K562 (cell line): ENCODE measurements around the gene PRTN3. TPM values are rescaled to one million over a fixed set of nuclear protein-coding genes. Genes with fewer than 3 reads are reported as not detected.
A peak's percentile ranks its signal among the peaks of the same experiment; 100 is the strongest.

Experiments used
- CREB3L1 ChIP-seq: fragments of 450-650 bp; IDR thresholded peaks from 2 replicates; pipeline ENCODE4 v1.6.1; 2014; ENCODE audit warnings: low read depth, mild to moderate bottlenecking, moderate library complexity, borderline replicate concordance
- CUX1 ChIP-seq: fragments of 200-800 bp; sonication (Bioruptor generic); IDR thresholded peaks from 2 replicates; pipeline ENCODE4 v1.6.1; 2016; ENCODE audit warnings: missing genetic modification characterization, missing compliant biosample characterization
- FOXP4 ChIP-seq: sonication (generic); formaldehyde crosslinking; IDR thresholded peaks from 2 replicates; pipeline ENCODE4 v1.8.0; 2022; ENCODE audit warnings: mild to moderate bottlenecking, missing genetic modification reagents, borderline replicate concordance
- HINFP ChIP-seq: fragments of 450-650 bp; conservative IDR thresholded peaks from 2 replicates; pipeline ENCODE4 v1.6.1; 2016; ENCODE audit warnings: missing genetic modification characterization, low read depth, mild to moderate bottlenecking, control low read depth, missing compliant biosample characterization
- HMGXB4 ChIP-seq: sonication (generic); formaldehyde crosslinking; IDR thresholded peaks from 2 replicates; pipeline ENCODE4 v1.8.1; 2023; ENCODE audit warnings: mild to moderate bottlenecking, missing genetic modification reagents
- KLF6 ChIP-seq: fragments of 250-450 bp; sonication (Bioruptor Pico); IDR thresholded peaks from 2 replicates; pipeline ENCODE4 v1.4.0; 2020; ENCODE audit warnings: mild to moderate bottlenecking, moderate library complexity, borderline replicate concordance
- NR2C2 ChIP-seq, 2 experiments: fragments of 200-800 bp in 1 of 2; sonication (Bioruptor generic) in 1 of 2; sonication (generic) in 1 of 2; formaldehyde crosslinking in 1 of 2; IDR thresholded peaks; 2 replicates each; pipeline versions ENCODE4 v1.6.1 to v1.8.0; 2016 to 2022; ENCODE audit warnings: mild to moderate bottlenecking in 1 of 2, missing compliant biosample characterization in 1 of 2, missing genetic modification characterization in 1 of 2, missing genetic modification reagents in 1 of 2
- NRF1 ChIP-seq, 2 experiments: fragments of 450-650 bp; IDR thresholded peaks in 1 of 2; conservative IDR thresholded peaks in 1 of 2; 2 replicates each; pipeline ENCODE4 v1.6.1; 2014; ENCODE audit warnings: mild to moderate bottlenecking in 2 of 2
- PPARD ChIP-seq: fragments of 250-450 bp; sonication (Bioruptor Pico); IDR thresholded peaks from 2 replicates; pipeline ENCODE4 v1.8.0; 2022; ENCODE audit warnings: inconsistent platforms, mild to moderate bottlenecking, moderate library complexity
- ZNF175 ChIP-seq: fragments of 200-800 bp; sonication (Bioruptor generic); IDR thresholded peaks from 2 replicates; pipeline ENCODE4 v1.6.1; 2016; ENCODE audit warnings: low read depth, mild to moderate bottlenecking, missing genetic modification characterization, missing compliant biosample characterization
- ZNF24 ChIP-seq: fragments of 450-650 bp; IDR thresholded peaks from 2 replicates; pipeline ENCODE4 v1.6.1; 2016
- ZNF766 ChIP-seq: fragments of 200-800 bp; sonication (Bioruptor generic); conservative IDR thresholded peaks from 2 replicates; pipeline ENCODE4 v1.6.1; 2016; ENCODE audit warnings: missing genetic modification characterization, missing compliant biosample characterization
- polyA plus RNA-seq, 8 experiments: library from polyadenylated mRNA; depleted of rRNA in 4 of 8; stranded (reverse) in 5 of 8; unstranded in 3 of 8; fragments of >200 nt; fragmentation: Nextera tagmentation in 2 of 8; fragmentation: Illumina TruSeq in 1 of 8; extraction: Ambion mirVana in 2 of 8; extraction: Trizol in 1 of 8; gene quantifications; 2 replicates each; pipeline versions ENCODE4 v1.2.1 to v1.2.3, GENCODE V29; 2011 to 2014; ENCODE audit warnings: inconsistent platforms in 1 of 8, missing spikeins in 1 of 8
- total RNA-seq, 7 experiments: library from RNA; depleted of rRNA in 6 of 7; stranded (reverse); fragments of >200 nt in 6 of 7; fragmentation: Illumina TruSeq in 2 of 7; extraction: Trizol in 2 of 7; gene quantifications; 2 replicates each; pipeline versions ENCODE4 v1.2.1 to v1.2.3, GENCODE V29; 2011 to 2021; ENCODE audit warnings: low replicate concordance in 1 of 7

The PRTN3 gene
- total and polyA plus RNA-seq, 9 of the 15 experiments (the other 6 are each of a cell fraction or from before 2014, with no cell fraction given), result 0.14 to 0.86 (median 0.43) TPM; not detected in 3

GRCh38 chr19:892894-893689 lies 52.3 kb downstream of the PRTN3 start, which contains the start of the genes MED16 and RNU6-9 (continued):
- TF ChIP-seq CREB3L1 (peak; percentile 54; the same call in 1 of the 2 replicates), KLF6 (CRISPR knock-in tag) (0 out of 2 replicates have a peak, but pooled peaks have one; percentile 36), HINFP (peak; percentile 68; the same call in 1 of the 2 replicates), ZNF24 (no peak), ZNF175 (CRISPR knock-in tag) (0 out of 2 replicates have a peak, but pooled peaks have one; percentile 52), HMGXB4 (CRISPR knock-in tag) (peak; percentile 76), FOXP4 (no peak), ZNF766 (CRISPR knock-in tag) (peak; percentile 63), CUX1 (CRISPR knock-in tag) (no peak), NRF1 (conservative IDR thresholded peaks at IDR 0.05 in 1 of 2, IDR thresholded peaks at IDR 0.05 in 1 of 2) (peak; percentile 88 to 90), PPARD (no peak), NR2C2 (CRISPR knock-in tag; IDR thresholded peaks at IDR 0.05) (0 out of 2 replicates have a peak, but pooled peaks have one; percentile 40), NR2C2 (tag; IDR thresholded peaks at IDR 0.05) (peak; percentile 22)
